GM23338 (cell line): ENCODE data around the gene MIPEP. TPM values are rescaled to one million over a fixed set of nuclear protein-coding genes. Genes with fewer than 3 reads are reported as not detected.

Experiments
- ATAC-seq: fragments of 200-7000 bp; cut with Tn5 transposase; 3 replicates; pipeline ENCODE4 v1.9.1; 2020
- DNase-seq: peaks from one replicate; pipeline ENCODE4 v3.0.0-alpha.2; 2015; ENCODE audit warnings: low spot score
- H2AFZ ChIP-seq: fragments of 200-600 bp; sonication (generic); 2 replicates; pipeline ENCODE4 v1.8.0; 2016; ENCODE audit warnings: antibody characterized with exemption, mild to moderate bottlenecking, moderate library complexity
- H3F3A ChIP-seq: fragments of 200-600 bp; sonication (generic); replicated peaks from 2 replicates; pipeline ENCODE4 v1.8.0; 2017; ENCODE audit warnings: antibody characterized with exemption, mixed run types, low read depth
- H3K27ac ChIP-seq: fragments of 200-600 bp; sonication (generic); 2 replicates; pipeline ENCODE4 v1.6.1; 2016; ENCODE audit warnings: low read depth
- H3K27me3 ChIP-seq: fragments of 200-600 bp; sonication (generic); 2 replicates; pipeline ENCODE4 v1.8.0; 2016; ENCODE audit warnings: mild to moderate bottlenecking, mixed run types, moderate library complexity; ENCODE audit not compliant: insufficient read depth
- H3K36me3 ChIP-seq: fragments of 200-600 bp; sonication (generic); 2 replicates; pipeline ENCODE4 v1.8.0; 2016; ENCODE audit warnings: mild to moderate bottlenecking; ENCODE audit not compliant: insufficient read depth
- H3K4me1 ChIP-seq: fragments of 200-600 bp; sonication (generic); 2 replicates; pipeline ENCODE4 v1.8.0; 2016; ENCODE audit warnings: mild to moderate bottlenecking, moderate library complexity; ENCODE audit not compliant: insufficient read depth
- H3K4me2 ChIP-seq: fragments of 200-600 bp; sonication (generic); 2 replicates; pipeline ENCODE4 v1.7.1; 2017; ENCODE audit warnings: mixed run types
- H3K4me3 ChIP-seq: fragments of 200-600 bp; sonication (generic); 2 replicates; pipeline ENCODE4 v1.6.1; 2016; ENCODE audit warnings: mixed run types
- H3K79me2 ChIP-seq: fragments of 200-600 bp; sonication (generic); replicated peaks from 2 replicates; pipeline ENCODE4 v1.8.0; 2017; ENCODE audit warnings: mild to moderate bottlenecking; ENCODE audit not compliant: insufficient read depth
- H3K9me2 ChIP-seq: fragments of 200-600 bp; sonication (generic); 2 replicates; pipeline ENCODE4 v1.8.0; 2017; ENCODE audit not compliant: insufficient read depth
- H4K20me1 ChIP-seq: fragments of 200-600 bp; sonication (generic); replicated peaks from 2 replicates; pipeline ENCODE4 v1.8.0; 2017; ENCODE audit warnings: mild to moderate bottlenecking; ENCODE audit not compliant: insufficient read depth
- H3K27ac Mint-ChIP-seq: 2 replicates; pipeline ENCODE4 v1.8.0; 2020; ENCODE audit warnings: inconsistent platforms, mild to moderate bottlenecking, moderate library complexity, mixed read lengths
- H3K27me3 Mint-ChIP-seq: 3 replicates; pipeline ENCODE4 v1.8.0; 2022; ENCODE audit warnings: low read depth, mild to moderate bottlenecking, moderate library complexity, mixed read lengths, inconsistent platforms; ENCODE audit not compliant: insufficient read depth, poor library complexity
- H3K36me3 Mint-ChIP-seq: 3 replicates; pipeline ENCODE4 v1.8.0; 2021; ENCODE audit warnings: low read depth, mild to moderate bottlenecking, inconsistent platforms, moderate library complexity, mixed read lengths
- H3K4me1 Mint-ChIP-seq: 3 replicates; pipeline ENCODE4 v1.8.0; 2020; ENCODE audit warnings: mild to moderate bottlenecking, inconsistent platforms, mixed read lengths
- H3K4me3 Mint-ChIP-seq: 3 replicates; pipeline ENCODE4 v1.8.0; 2021; ENCODE audit warnings: moderate library complexity, mild to moderate bottlenecking, inconsistent platforms, mixed read lengths
- H3K9me3 Mint-ChIP-seq: 3 replicates; pipeline ENCODE4 v1.8.0; 2020; ENCODE audit warnings: moderate library complexity, mild to moderate bottlenecking, inconsistent platforms, mixed read lengths
- CREB1 ChIP-seq: fragments of 250-450 bp; sonication (Bioruptor Pico); IDR thresholded peaks from 2 replicates; pipeline ENCODE4 v1.5.0; 2020; ENCODE audit warnings: low read depth, mild to moderate bottlenecking, moderate library complexity
- CTCF ChIP-seq, 2 experiments: fragments of 200-600 bp in 1 of 2; sonication (generic) in 1 of 2; conservative IDR thresholded peaks; 2 replicates each; pipeline versions ENCODE4 v1.5.1 to v1.6.1; 2016 to 2017; ENCODE audit warnings: antibody characterized with exemption in 2 of 2, low read depth in 2 of 2, mild to moderate bottlenecking in 2 of 2, moderate library complexity in 1 of 2
- EZH2 ChIP-seq: fragments of 200-600 bp; sonication (generic); IDR thresholded peaks from one replicate; pipeline ENCODE4 v1.8.0; 2017; ENCODE audit warnings: antibody characterized with exemption, mild to moderate bottlenecking, low read depth; ENCODE audit not compliant: unreplicated experiment
- EZH2phosphoT487 ChIP-seq: fragments of 200-600 bp; sonication (generic); IDR thresholded peaks from one replicate; pipeline ENCODE4 v1.8.1; 2018; ENCODE audit warnings: antibody characterized with exemption; ENCODE audit not compliant: unreplicated experiment
- JUNB ChIP-seq: IDR thresholded peaks from one replicate; pipeline ENCODE4 v1.6.1; 2016; ENCODE audit warnings: antibody characterized with exemption; ENCODE audit not compliant: unreplicated experiment
- NANOG ChIP-seq: IDR thresholded peaks from 2 replicates; pipeline ENCODE4 v1.6.1; 2016; ENCODE audit warnings: antibody characterized with exemption, borderline replicate concordance
- POLR2AphosphoS5 ChIP-seq: IDR thresholded peaks from 2 replicates; pipeline ENCODE4 v1.6.1; 2016; ENCODE audit warnings: antibody characterized with exemption, low read depth
- REST ChIP-seq: IDR thresholded peaks from one replicate; pipeline ENCODE4 v1.6.1; 2018; ENCODE audit warnings: antibody characterized with exemption; ENCODE audit not compliant: unreplicated experiment
- STAT1 ChIP-seq: IDR thresholded peaks from one replicate; pipeline ENCODE4 v1.6.1; 2016; ENCODE audit warnings: antibody characterized with exemption; ENCODE audit not compliant: unreplicated experiment
- ZNF114 ChIP-seq: fragments of 250-450 bp; sonication (Bioruptor Pico); IDR thresholded peaks from 2 replicates; pipeline ENCODE4 v1.5.0; 2020; ENCODE audit warnings: mild to moderate bottlenecking, moderate library complexity
- ZNF331 ChIP-seq: fragments of 250-450 bp; sonication (Bioruptor Pico); IDR thresholded peaks from 2 replicates; pipeline ENCODE4 v1.5.0; 2020; ENCODE audit warnings: low read depth, mild to moderate bottlenecking, moderate library complexity
- polyA plus RNA-seq: library from polyadenylated mRNA; unstranded; fragments of >200 nt; fragmentation: Nextera tagmentation; extraction: Ambion mirVana; gene quantifications from 2 replicates; pipeline ENCODE4 v1.2.1, GENCODE V29; 2016
- total RNA-seq: library from RNA; depleted of rRNA; stranded (reverse); fragments of >200 nt; shearing (Covaris generic); gene quantifications from 2 replicates; pipeline ENCODE4 v1.2.3, GENCODE V29; 2014
- TF ChIP-seq, protein P1 (sequence below): IDR thresholded peaks from 2 replicates; pipeline ENCODE4 v1.6.1; 2016; ENCODE audit warnings: antibody characterized with exemption
- TF ChIP-seq, protein P2 (sequence below): fragments of 250-450 bp; sonication (Bioruptor Pico); IDR thresholded peaks from 2 replicates; pipeline ENCODE4 v1.5.0; 2020; ENCODE audit warnings: mild to moderate bottlenecking, moderate library complexity

MIPEP gene
- total and polyA plus RNA-seq, 2 experiments from 2014 or later, result 20.8 to 22.5 TPM

GRCh38 chr13:23918208-23918607, 29.0 kb upstream of the MIPEP start:
- Mint-ChIP-seq H3K9me3 (peaks cover under 1% of the 10 kb centered on the region; the same call in 2 of the 3 replicates), H3K36me3 (no peaks in the 10 kb centered on the region; the same call in 2 of the 3 replicates), H3K27ac (no peak overlapping the region), H3K4me3 (no peak overlapping the region), H3K27me3 (no peaks in the 10 kb centered on the region), H3K4me1 (peaks cover 19% of the 10 kb centered on the region)
- H4K20me1 ChIP-seq, result no peaks in the 10 kb centered on the region
- no peaks in the 10 kb centered on the region for H3K36me3 ChIP-seq
- peaks cover 12% of the 10 kb centered on the region for H3K4me1 ChIP-seq
- ATAC-seq (no peak), DNase-seq (no peak)
- no peak overlapping the region for H3K27ac ChIP-seq
- no peaks in the 10 kb centered on the region for H3K79me2 ChIP-seq
- H3K9me2 ChIP-seq, result no peaks in the 10 kb centered on the region
- no peaks in the 10 kb centered on the region for H3K27me3 ChIP-seq
- TF ChIP-seq, protein P1, sequence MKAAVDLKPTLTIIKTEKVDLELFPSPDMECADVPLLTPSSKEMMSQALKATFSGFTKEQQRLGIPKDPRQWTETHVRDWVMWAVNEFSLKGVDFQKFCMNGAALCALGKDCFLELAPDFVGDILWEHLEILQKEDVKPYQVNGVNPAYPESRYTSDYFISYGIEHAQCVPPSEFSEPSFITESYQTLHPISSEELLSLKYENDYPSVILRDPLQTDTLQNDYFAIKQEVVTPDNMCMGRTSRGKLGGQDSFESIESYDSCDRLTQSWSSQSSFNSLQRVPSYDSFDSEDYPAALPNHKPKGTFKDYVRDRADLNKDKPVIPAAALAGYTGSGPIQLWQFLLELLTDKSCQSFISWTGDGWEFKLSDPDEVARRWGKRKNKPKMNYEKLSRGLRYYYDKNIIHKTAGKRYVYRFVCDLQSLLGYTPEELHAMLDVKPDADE, result no peak
- TF ChIP-seq CTCF (conservative IDR thresholded peaks at IDR 0.05; ENCODE audit: low read depth in 2 of 2), result no peak
- no peak for TF ChIP-seq EZH2phosphoT487
- TF ChIP-seq NANOG, result no peak
- TF ChIP-seq ZNF331, result no peak
- no peak for TF ChIP-seq JUNB
- no peak for TF ChIP-seq CREB1 (CRISPR knock-in tag)
- no peak for TF ChIP-seq ZNF114 (CRISPR knock-in tag)
- TF ChIP-seq, protein P2, sequence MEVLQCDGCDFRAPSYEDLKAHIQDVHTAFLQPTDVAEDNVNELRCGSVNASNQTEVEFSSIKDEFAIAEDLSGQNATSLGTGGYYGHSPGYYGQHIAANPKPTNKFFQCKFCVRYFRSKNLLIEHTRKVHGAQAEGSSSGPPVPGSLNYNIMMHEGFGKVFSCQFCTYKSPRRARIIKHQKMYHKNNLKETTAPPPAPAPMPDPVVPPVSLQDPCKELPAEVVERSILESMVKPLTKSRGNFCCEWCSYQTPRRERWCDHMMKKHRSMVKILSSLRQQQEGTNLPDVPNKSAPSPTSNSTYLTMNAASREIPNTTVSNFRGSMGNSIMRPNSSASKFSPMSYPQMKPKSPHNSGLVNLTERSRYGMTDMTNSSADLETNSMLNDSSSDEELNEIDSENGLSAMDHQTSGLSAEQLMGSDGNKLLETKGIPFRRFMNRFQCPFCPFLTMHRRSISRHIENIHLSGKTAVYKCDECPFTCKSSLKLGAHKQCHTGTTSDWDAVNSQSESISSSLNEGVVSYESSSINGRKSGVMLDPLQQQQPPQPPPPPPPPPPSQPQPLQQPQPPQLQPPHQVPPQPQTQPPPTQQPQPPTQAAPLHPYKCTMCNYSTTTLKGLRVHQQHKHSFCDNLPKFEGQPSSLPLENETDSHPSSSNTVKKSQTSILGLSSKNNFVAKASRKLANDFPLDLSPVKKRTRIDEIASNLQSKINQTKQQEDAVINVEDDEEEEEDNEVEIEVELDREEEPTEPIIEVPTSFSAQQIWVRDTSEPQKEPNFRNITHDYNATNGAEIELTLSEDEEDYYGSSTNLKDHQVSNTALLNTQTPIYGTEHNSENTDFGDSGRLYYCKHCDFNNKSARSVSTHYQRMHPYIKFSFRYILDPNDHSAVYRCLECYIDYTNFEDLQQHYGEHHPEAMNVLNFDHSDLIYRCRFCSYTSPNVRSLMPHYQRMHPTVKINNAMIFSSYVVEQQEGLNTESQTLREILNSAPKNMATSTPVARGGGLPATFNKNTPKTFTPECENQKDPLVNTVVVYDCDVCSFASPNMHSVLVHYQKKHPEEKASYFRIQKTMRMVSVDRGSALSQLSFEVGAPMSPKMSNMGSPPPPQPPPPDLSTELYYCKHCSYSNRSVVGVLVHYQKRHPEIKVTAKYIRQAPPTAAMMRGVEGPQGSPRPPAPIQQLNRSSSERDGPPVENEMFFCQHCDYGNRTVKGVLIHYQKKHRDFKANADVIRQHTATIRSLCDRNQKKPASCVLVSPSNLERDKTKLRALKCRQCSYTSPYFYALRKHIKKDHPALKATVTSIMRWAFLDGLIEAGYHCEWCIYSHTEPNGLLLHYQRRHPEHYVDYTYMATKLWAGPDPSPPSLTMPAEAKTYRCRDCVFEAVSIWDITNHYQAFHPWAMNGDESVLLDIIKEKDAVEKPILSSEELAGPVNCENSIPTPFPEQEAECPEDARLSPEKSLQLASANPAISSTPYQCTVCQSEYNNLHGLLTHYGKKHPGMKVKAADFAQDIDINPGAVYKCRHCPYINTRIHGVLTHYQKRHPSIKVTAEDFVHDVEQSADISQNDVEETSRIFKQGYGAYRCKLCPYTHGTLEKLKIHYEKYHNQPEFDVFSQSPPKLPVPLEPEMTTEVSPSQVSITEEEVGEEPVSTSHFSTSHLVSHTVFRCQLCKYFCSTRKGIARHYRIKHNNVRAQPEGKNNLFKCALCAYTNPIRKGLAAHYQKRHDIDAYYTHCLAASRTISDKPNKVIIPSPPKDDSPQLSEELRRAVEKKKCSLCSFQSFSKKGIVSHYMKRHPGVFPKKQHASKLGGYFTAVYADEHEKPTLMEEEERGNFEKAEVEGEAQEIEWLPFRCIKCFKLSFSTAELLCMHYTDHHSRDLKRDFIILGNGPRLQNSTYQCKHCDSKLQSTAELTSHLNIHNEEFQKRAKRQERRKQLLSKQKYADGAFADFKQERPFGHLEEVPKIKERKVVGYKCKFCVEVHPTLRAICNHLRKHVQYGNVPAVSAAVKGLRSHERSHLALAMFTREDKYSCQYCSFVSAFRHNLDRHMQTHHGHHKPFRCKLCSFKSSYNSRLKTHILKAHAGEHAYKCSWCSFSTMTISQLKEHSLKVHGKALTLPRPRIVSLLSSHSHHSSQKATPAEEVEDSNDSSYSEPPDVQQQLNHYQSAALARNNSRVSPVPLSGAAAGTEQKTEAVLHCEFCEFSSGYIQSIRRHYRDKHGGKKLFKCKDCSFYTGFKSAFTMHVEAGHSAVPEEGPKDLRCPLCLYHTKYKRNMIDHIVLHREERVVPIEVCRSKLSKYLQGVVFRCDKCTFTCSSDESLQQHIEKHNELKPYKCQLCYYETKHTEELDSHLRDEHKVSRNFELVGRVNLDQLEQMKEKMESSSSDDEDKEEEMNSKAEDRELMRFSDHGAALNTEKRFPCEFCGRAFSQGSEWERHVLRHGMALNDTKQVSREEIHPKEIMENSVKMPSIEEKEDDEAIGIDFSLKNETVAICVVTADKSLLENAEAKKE, result no peak
- no peak for TF ChIP-seq STAT1
- TF ChIP-seq EZH2, result no peak
- no peak for TF ChIP-seq REST
- TF ChIP-seq POLR2AphosphoS5, result no peak
- H3K4me3 ChIP-seq, result no peak overlapping the region
- H2AFZ ChIP-seq, result no peak overlapping the region
- no peak overlapping the region for H3K4me2 ChIP-seq
- H3F3A ChIP-seq, result no peaks in the 10 kb centered on the region
